Body of pancreas (tissue), 4 donors: ENCODE measurements around the gene MYO1B. TPM values are rescaled to one million over a fixed set of nuclear protein-coding genes. Genes with fewer than 3 reads are reported as not detected.
A peak's percentile ranks its signal among the peaks of the same experiment; 100 is the strongest.

ENCODE experiments used
- ATAC-seq: fragments of 150-250 bp; one replicate; pipeline ENCODE4 v1.9.1; 2016
- DNase-seq, 4 donors: peaks; one replicate each; pipeline ENCODE4 v3.0.0-alpha.2; 2019
- H3K27ac ChIP-seq, 4 donors: fragments of 200-600 bp; sonication (generic); 1 replicate in 3 of 4; 2 replicates in 1 of 4; pipeline versions ENCODE4 v1.5.1 to v1.6.1; 2016 to 2019; ENCODE audit warnings: mild to moderate bottlenecking in 1 of 4, mixed read lengths in 1 of 4, moderate library complexity in 1 of 4
- H3K27me3 ChIP-seq, 2 donors: fragments of 200-600 bp; sonication (generic); one replicate each; pipeline ENCODE4 v1.6.0; 2016; ENCODE audit warnings: mild to moderate bottlenecking in 1 of 2
- H3K36me3 ChIP-seq, 2 donors: fragments of 200-600 bp; sonication (generic); replicated peaks in 1 of 2; 2 replicates each; pipeline ENCODE4 v1.5.1; 2016; ENCODE audit warnings: low read depth in 2 of 2; ENCODE audit not compliant: insufficient read depth in 1 of 2
- H3K4me1 ChIP-seq: fragments of 200-600 bp; sonication (generic); one replicate; pipeline ENCODE4 v1.6.0; 2016
- H3K4me3 ChIP-seq, 2 donors: fragments of 200-600 bp; sonication (generic); 1 replicate in 1 of 2; 2 replicates in 1 of 2; pipeline ENCODE4 v1.5.1; 2016 to 2019
- H3K9me3 ChIP-seq, 3 donors: fragments of 200-600 bp; sonication (generic); 1 replicate in 2 of 3; 2 replicates in 1 of 3; pipeline ENCODE4 v1.5.1; 2016
- CTCF ChIP-seq, 7 experiments: fragments of 450-650 bp in 4 of 7; fragments of 200-600 bp in 3 of 7; sonication (generic) in 3 of 7; IDR thresholded peaks; one replicate each; pipeline ENCODE4 v1.5.1; 2016 to 2019; ENCODE audit warnings: antibody characterized with exemption in 7 of 7
- POLR2A ChIP-seq, 3 donors: fragments of 450-650 bp; IDR thresholded peaks; one replicate each; pipeline ENCODE4 v1.6.1; 2016; ENCODE audit warnings: antibody characterized with exemption in 3 of 3, mild to moderate bottlenecking in 2 of 3
- WGBS, 2 donors: methylation state at CpG; one replicate each; pipeline ENCODE4 v1.1.5; 2017; 5-methylcytosine and 5-hydroxymethylcytosine counted together
- intact Hi-C: fragments of 100-400 bp; cut with DNase I; formaldehyde crosslinking; loops from one replicate; pipeline ENCODE4 v1.15.1; 2023
- total RNA-seq, 2 donors: library from RNA; depleted of rRNA; stranded (reverse); fragments of >200 nt; gene quantifications; one replicate each; pipeline ENCODE4 v1.1.0, GENCODE V29; 2016

The MYO1B gene
- total RNA-seq, 2 donors from 2014 or later: 68.0 to 77.8 TPM

GRCh38 chr2:191289049-191289448 is 43.8 kb downstream of the MYO1B start:
- Histone ChIP-seq H3K9me3 (no peaks in the 10 kb centered on the region), H3K36me3 (no peaks in the 10 kb centered on the region), H3K27ac (no peak overlapping the region), H3K4me3 (no peak overlapping the region), H3K4me1 (peaks cover 24% of the 10 kb centered on the region), H3K27me3 (no peaks in the 10 kb centered on the region)
- intact Hi-C loops: no loop called here
- TF ChIP-seq CTCF (IDR thresholded peaks at IDR 0.05): no peak
- no peak for TF ChIP-seq POLR2A (IDR thresholded peaks at IDR 0.05)
- DNase-seq (no peak), ATAC-seq (no peak)
- WGBS, 2 donors: 74 to 92% methylated on average over 7 of the region's 7 CpGs

GRCh38 chr2:191291471-191291870 is 46.3 kb downstream of the MYO1B start:
- Histone ChIP-seq H3K36me3 (no peaks in the 10 kb centered on the region), H3K27ac (no peak overlapping the region), H3K27me3 (no peaks in the 10 kb centered on the region), H3K9me3 (no peaks in the 10 kb centered on the region), H3K4me3 (no peak overlapping the region), H3K4me1 (peaks cover 41% of the 10 kb centered on the region)
- TF ChIP-seq CTCF (IDR thresholded peaks at IDR 0.05) (no peak), POLR2A (IDR thresholded peaks at IDR 0.05) (no peak)
- intact Hi-C loops: no loop called here
- no peak for ATAC-seq
- WGBS, 2 donors: 59 to 67% methylated on average over 2 of the region's 2 CpGs
- no peak for DNase-seq

- no peak for DNase-seq
- peaks cover 41% of the 10 kb centered on the region for H3K4me1 ChIP-seq
- ATAC-seq: no peak
- H3K27me3 ChIP-seq: no peaks in the 10 kb centered on the region
- no peaks in the 10 kb centered on the region for H3K36me3 ChIP-seq
- intact Hi-C loops: no loop called here
- no peaks in the 10 kb centered on the region for H3K9me3 ChIP-seq
- H3K27ac ChIP-seq: no peak overlapping the region
- H3K4me3 ChIP-seq: no peak overlapping the region
- TF ChIP-seq POLR2A (IDR thresholded peaks at IDR 0.05) (no peak), CTCF (IDR thresholded peaks at IDR 0.05) (no peak)
Observed at GRCh38 chr2:191292869-191293268, 47.7 kb downstream of the MYO1B start.

- Histone ChIP-seq H3K27ac (peak overlapping the region in 2 of 4 donors; percentile 37 to 63), H3K36me3 (no peaks in the 10 kb centered on the region), H3K4me1 (peaks cover 41% of the 10 kb centered on the region), H3K9me3 (no peaks in the 10 kb centered on the region), H3K4me3 (no peak overlapping the region), H3K27me3 (no peaks in the 10 kb centered on the region)
- peak; percentile 20 to 64 (median 36) for DNase-seq
- 8 to 11% methylated on average over 3 of the region's 3 CpGs for WGBS, 2 donors
- intact Hi-C loops: no loop called here
- no peak for TF ChIP-seq POLR2A (IDR thresholded peaks at IDR 0.05)
- TF ChIP-seq CTCF (IDR thresholded peaks at IDR 0.05): no peak
- peak; percentile 76 for ATAC-seq
Observed at GRCh38 chr2:191295088-191295487, 49.9 kb downstream of the MYO1B start.
